Endodermal cell (in vitro differentiated cells): ENCODE measurements around the gene KATNA1. TPM values are rescaled to one million over a fixed set of nuclear protein-coding genes. Genes with fewer than 3 reads are reported as not detected.
A peak's percentile ranks its signal among the peaks of the same experiment; 100 is the strongest.

Experiments used
- DNase-seq: peaks from one replicate; pipeline ENCODE4 v3.0.0-alpha.2; 2017
- H3K27ac ChIP-seq: 2 replicates; pipeline ENCODE4 v1.5.1; 2013; ENCODE audit warnings: mild to moderate bottlenecking, low read depth, low read length, moderate library complexity
- H3K27me3 ChIP-seq: 2 replicates; pipeline ENCODE4 v1.6.1; 2013; ENCODE audit warnings: mild to moderate bottlenecking, low read length, moderate library complexity; ENCODE audit not compliant: insufficient read depth, control insufficient read depth, poor library complexity, severe bottlenecking
- H3K36me3 ChIP-seq: 2 replicates; pipeline ENCODE4 v1.7.0; 2013; ENCODE audit warnings: mild to moderate bottlenecking, low read length, moderate library complexity; ENCODE audit not compliant: control insufficient read depth, insufficient read depth
- H3K4me1 ChIP-seq: one replicate; pipeline ENCODE4 v1.7.0; 2013; ENCODE audit warnings: low read length; ENCODE audit not compliant: control insufficient read depth, insufficient read depth
- H3K4me3 ChIP-seq: 2 replicates; pipeline ENCODE4 v1.5.1; 2013; ENCODE audit warnings: mild to moderate bottlenecking, low read length, moderate library complexity
- H3K9ac ChIP-seq: 2 replicates; pipeline ENCODE4 v1.6.1; 2013; ENCODE audit warnings: mild to moderate bottlenecking, low read length, moderate library complexity; ENCODE audit not compliant: poor library complexity, severe bottlenecking; ENCODE audit errors: extremely low read depth
- H3K9me3 ChIP-seq: 2 replicates; pipeline ENCODE4 v1.6.1; 2013; ENCODE audit warnings: mild to moderate bottlenecking, low read length, moderate library complexity; ENCODE audit not compliant: control insufficient read depth
- H3K27ac Mint-ChIP-seq: 2 replicates; pipeline ENCODE4 v1.8.0; 2020; ENCODE audit warnings: mixed read lengths
- H3K27me3 Mint-ChIP-seq: 2 replicates; pipeline ENCODE4 v1.8.0; 2021; ENCODE audit warnings: mild to moderate bottlenecking, mixed read lengths; ENCODE audit not compliant: insufficient read depth
- H3K36me3 Mint-ChIP-seq: 2 replicates; pipeline ENCODE4 v1.8.0; 2020; ENCODE audit warnings: low read depth, mixed read lengths
- H3K4me1 Mint-ChIP-seq: 2 replicates; pipeline ENCODE4 v1.8.0; 2020; ENCODE audit warnings: mixed read lengths
- H3K4me3 Mint-ChIP-seq: 2 replicates; pipeline ENCODE4 v1.8.0; 2020; ENCODE audit warnings: mild to moderate bottlenecking, moderate library complexity, mixed read lengths
- H3K9me3 Mint-ChIP-seq: 2 replicates; pipeline ENCODE4 v1.8.0; 2020; ENCODE audit warnings: mild to moderate bottlenecking, mixed read lengths
- CTCF ChIP-seq: fragments of 200-600 bp; sonication (generic); conservative IDR thresholded peaks from 2 replicates; pipeline ENCODE4 v1.5.0; 2021; ENCODE audit warnings: antibody characterized with exemption, mild to moderate bottlenecking
- WGBS, 2 experiments: methylation state at CpG; one replicate each; pipeline versions ENCODE4 v1.1.5 to v1.1.7; 2013; ENCODE audit warnings: missing lambda C conversion rate in 2 of 2, mixed read lengths in 1 of 2; ENCODE audit not compliant: insufficient coverage in 1 of 2, insufficient read length in 1 of 2; 5-methylcytosine and 5-hydroxymethylcytosine counted together
- total RNA-seq, 2 donors: library from RNA; stranded (reverse); fragmentation: NEBNext Ultra II Directional in 1 of 2; extraction: Animal tissue kit (Norgen Biotek cat#: 25700) in 1 of 2; gene quantifications; 2 replicates in 1 of 2; 3 replicates in 1 of 2; pipeline ENCODE4 v1.2.1, GENCODE V29; 2021

The KATNA1 gene
- total RNA-seq, 2 donors from 2014 or later: 17.1 to 28.2 TPM

- Histone ChIP-seq H3K4me3 (no peak overlapping the region), H3K4me1 (no peaks in the 10 kb centered on the region), H3K27me3 (no peaks in the 10 kb centered on the region), H3K36me3 (no peaks in the 10 kb centered on the region), H3K9me3 (no peaks in the 10 kb centered on the region), H3K27ac (no peak overlapping the region), H3K9ac (no peak overlapping the region)
- no peak overlapping the region for H3K4me3 Mint-ChIP-seq
- no peaks in the 10 kb centered on the region for H3K9me3 Mint-ChIP-seq
- DNase-seq: no peak
- peaks cover 5% of the 10 kb centered on the region for H3K4me1 Mint-ChIP-seq
- H3K27ac Mint-ChIP-seq: no peak overlapping the region
- TF ChIP-seq CTCF: no peak
- peaks cover 11% of the 10 kb centered on the region for H3K36me3 Mint-ChIP-seq
- peaks cover 2% of the 10 kb centered on the region for H3K27me3 Mint-ChIP-seq
Observed at GRCh38 chr6:149651056-149651455, 2.5 kb upstream of the KATNA1 start.

GRCh38 chr6:149646599-149646998 is 1.9 kb downstream of the KATNA1 start:
- no peak overlapping the region for H3K27ac Mint-ChIP-seq

GRCh38 chr6:149642829-149643580 is 5.5 kb downstream of the KATNA1 start:
- H3K36me3 Mint-ChIP-seq: peaks cover 15% of the 10 kb centered on the region
- H3K27ac Mint-ChIP-seq: peak overlapping the region; percentile 62

More at GRCh38 chr6:149646599-149646998, 1.9 kb downstream of the KATNA1 start:
- no peak for TF ChIP-seq CTCF
- Histone ChIP-seq H3K4me3 (peak overlapping the region; percentile 99), H3K27ac (no peak overlapping the region), H3K36me3 (no peaks in the 10 kb centered on the region), H3K27me3 (no peaks in the 10 kb centered on the region), H3K9ac (peak overlapping the region; percentile 79), H3K9me3 (no peaks in the 10 kb centered on the region), H3K4me1 (no peaks in the 10 kb centered on the region)
- H3K36me3 Mint-ChIP-seq: peaks cover 5% of the 10 kb centered on the region
- H3K4me1 Mint-ChIP-seq: peaks cover 12% of the 10 kb centered on the region
- WGBS, 2 experiments: 63 to 100% methylated on average over 1 to 2 of the region's 3 CpGs
- H3K9me3 Mint-ChIP-seq: no peaks in the 10 kb centered on the region
- H3K27me3 Mint-ChIP-seq: peaks cover 2% of the 10 kb centered on the region
- DNase-seq: no peak
- H3K4me3 Mint-ChIP-seq: peak overlapping the region; percentile 90

More at GRCh38 chr6:149642829-149643580, 5.5 kb downstream of the KATNA1 start:
- TF ChIP-seq CTCF: no peak
- peaks cover 3% of the 10 kb centered on the region for H3K36me3 ChIP-seq
- no peaks in the 10 kb centered on the region for H3K27me3 ChIP-seq
- H3K9ac ChIP-seq: no peak overlapping the region
- H3K4me3 ChIP-seq: no peak overlapping the region
- Mint-ChIP-seq H3K4me3 (no peak overlapping the region), H3K9me3 (no peaks in the 10 kb centered on the region), H3K4me1 (peaks cover 12% of the 10 kb centered on the region), H3K27me3 (no peaks in the 10 kb centered on the region)
- WGBS, 2 experiments: 97 to 100% methylated on average over 1 of the region's 1 CpG
- H3K9me3 ChIP-seq: no peaks in the 10 kb centered on the region
- no peak for DNase-seq
- no peak overlapping the region for H3K27ac ChIP-seq
- H3K4me1 ChIP-seq: no peaks in the 10 kb centered on the region
